ENCODE measurements around the gene INTS12.

DNA sequence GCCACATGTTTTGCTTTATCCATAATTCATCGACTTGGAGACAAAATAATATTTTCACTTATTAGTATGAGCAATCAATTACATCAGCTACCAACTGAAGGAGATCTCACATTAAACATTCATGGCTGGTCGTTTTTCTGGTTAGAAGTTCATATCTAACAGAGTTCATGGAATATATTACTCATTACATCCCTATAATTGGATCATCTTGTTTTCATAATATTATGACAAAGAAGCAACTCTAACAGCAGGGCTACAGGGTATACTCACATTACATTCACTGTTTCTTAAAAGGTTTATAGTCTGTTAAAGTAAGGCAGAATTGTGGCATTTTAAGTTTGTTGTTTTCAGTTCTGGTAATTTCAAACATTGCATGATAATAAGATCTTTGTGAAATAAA lies 33.1 kb upstream of the INTS12 start:
- TF ChIP-seq, protein P1, sequence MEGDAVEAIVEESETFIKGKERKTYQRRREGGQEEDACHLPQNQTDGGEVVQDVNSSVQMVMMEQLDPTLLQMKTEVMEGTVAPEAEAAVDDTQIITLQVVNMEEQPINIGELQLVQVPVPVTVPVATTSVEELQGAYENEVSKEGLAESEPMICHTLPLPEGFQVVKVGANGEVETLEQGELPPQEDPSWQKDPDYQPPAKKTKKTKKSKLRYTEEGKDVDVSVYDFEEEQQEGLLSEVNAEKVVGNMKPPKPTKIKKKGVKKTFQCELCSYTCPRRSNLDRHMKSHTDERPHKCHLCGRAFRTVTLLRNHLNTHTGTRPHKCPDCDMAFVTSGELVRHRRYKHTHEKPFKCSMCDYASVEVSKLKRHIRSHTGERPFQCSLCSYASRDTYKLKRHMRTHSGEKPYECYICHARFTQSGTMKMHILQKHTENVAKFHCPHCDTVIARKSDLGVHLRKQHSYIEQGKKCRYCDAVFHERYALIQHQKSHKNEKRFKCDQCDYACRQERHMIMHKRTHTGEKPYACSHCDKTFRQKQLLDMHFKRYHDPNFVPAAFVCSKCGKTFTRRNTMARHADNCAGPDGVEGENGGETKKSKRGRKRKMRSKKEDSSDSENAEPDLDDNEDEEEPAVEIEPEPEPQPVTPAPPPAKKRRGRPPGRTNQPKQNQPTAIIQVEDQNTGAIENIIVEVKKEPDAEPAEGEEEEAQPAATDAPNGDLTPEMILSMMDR (IDR thresholded peaks at IDR 0.05), result no peak
- no peak for TF ChIP-seq POLR2A (IDR thresholded peaks at IDR 0.05)

All from uterus (tissue), 2 donors.